NT2/D1 (cell line): ENCODE results near the gene OSBP.

Experiments
- SUZ12 ChIP-seq: IDR thresholded peaks from 2 replicates; pipeline ENCODE4 v1.6.1; 2011; ENCODE audit not compliant: insufficient read length, insufficient read depth; ENCODE audit errors: extremely low read depth
- YY1 ChIP-seq: IDR thresholded peaks from 2 replicates; pipeline ENCODE4 v1.6.1; 2011; ENCODE audit not compliant: insufficient read length, insufficient read depth
- ZNF274 ChIP-seq: IDR thresholded peaks from 2 replicates; pipeline ENCODE4 v1.6.1; 2011; ENCODE audit warnings: mild to moderate bottlenecking, low read depth, low read length

- no peak for TF ChIP-seq ZNF274
- TF ChIP-seq SUZ12 = no peak
- no peak for TF ChIP-seq YY1
These were observed 16.6 kb downstream of the OSBP start for GRCh38 chr11:59598961-59599360.
